Suprapubic skin (tissue), 4 donors: Measurements from ENCODE around the gene DDIT3. TPM values are rescaled to one million over a fixed set of nuclear protein-coding genes. Genes with fewer than 3 reads are reported as not detected.

Source experiments
- DNase-seq, 2 donors: peaks; one replicate each; pipeline ENCODE4 v3.0.0-alpha.2; 2019; ENCODE audit warnings: low spot score in 2 of 2
- H3K27ac ChIP-seq: fragments of 200-600 bp; sonication (generic); one replicate; pipeline ENCODE4 v1.5.1; 2019
- H3K27me3 ChIP-seq: fragments of 200-600 bp; sonication (generic); one replicate; pipeline ENCODE4 v1.5.1; 2019
- H3K36me3 ChIP-seq: fragments of 200-600 bp; sonication (generic); one replicate; pipeline ENCODE4 v1.5.1; 2019
- H3K4me1 ChIP-seq: fragments of 200-600 bp; sonication (generic); one replicate; pipeline ENCODE4 v1.5.1; 2019
- H3K4me3 ChIP-seq: fragments of 200-600 bp; sonication (generic); one replicate; pipeline ENCODE4 v1.5.1; 2019; ENCODE audit warnings: mild to moderate bottlenecking
- H3K9me3 ChIP-seq: fragments of 200-600 bp; sonication (generic); one replicate; pipeline ENCODE4 v1.5.1; 2019
- EP300 ChIP-seq: sonication (generic); formaldehyde crosslinking; IDR thresholded peaks from one replicate; pipeline ENCODE4 v1.6.1; 2017; ENCODE audit warnings: antibody characterized with exemption
- POLR2A ChIP-seq, 2 donors: fragments of 450-650 bp; IDR thresholded peaks; one replicate each; pipeline ENCODE4 v1.6.1; 2017; ENCODE audit warnings: antibody characterized with exemption in 2 of 2, mild to moderate bottlenecking in 2 of 2, moderate library complexity in 2 of 2
- POLR2AphosphoS5 ChIP-seq, 3 donors: sonication (generic); formaldehyde crosslinking; IDR thresholded peaks; one replicate each; pipeline ENCODE4 v1.6.1; 2017; ENCODE audit warnings: antibody characterized with exemption in 3 of 3
- WGBS: methylation state at CpG from one replicate; pipeline ENCODE4 v1.1.5; 2018; 5-methylcytosine and 5-hydroxymethylcytosine counted together
- total RNA-seq, 4 donors: library from RNA; depleted of rRNA; stranded (reverse); fragments of >200 nt; gene quantifications; one replicate each; pipeline ENCODE4 v1.1.0, GENCODE V29; 2016
- TF ChIP-seq, protein P1 (sequence below), 2 donors: fragments of 200-600 bp in 1 of 2; fragments of 450-650 bp in 1 of 2; sonication (generic) in 1 of 2; IDR thresholded peaks; one replicate each; pipeline ENCODE4 v1.5.1; 2016 to 2019; ENCODE audit warnings: antibody characterized with exemption in 2 of 2, mild to moderate bottlenecking in 1 of 2, moderate library complexity in 1 of 2

The DDIT3 gene
- total RNA-seq, 4 donors from 2014 or later: 8.1 to 33.6 (median 14.4) TPM

DNA sequence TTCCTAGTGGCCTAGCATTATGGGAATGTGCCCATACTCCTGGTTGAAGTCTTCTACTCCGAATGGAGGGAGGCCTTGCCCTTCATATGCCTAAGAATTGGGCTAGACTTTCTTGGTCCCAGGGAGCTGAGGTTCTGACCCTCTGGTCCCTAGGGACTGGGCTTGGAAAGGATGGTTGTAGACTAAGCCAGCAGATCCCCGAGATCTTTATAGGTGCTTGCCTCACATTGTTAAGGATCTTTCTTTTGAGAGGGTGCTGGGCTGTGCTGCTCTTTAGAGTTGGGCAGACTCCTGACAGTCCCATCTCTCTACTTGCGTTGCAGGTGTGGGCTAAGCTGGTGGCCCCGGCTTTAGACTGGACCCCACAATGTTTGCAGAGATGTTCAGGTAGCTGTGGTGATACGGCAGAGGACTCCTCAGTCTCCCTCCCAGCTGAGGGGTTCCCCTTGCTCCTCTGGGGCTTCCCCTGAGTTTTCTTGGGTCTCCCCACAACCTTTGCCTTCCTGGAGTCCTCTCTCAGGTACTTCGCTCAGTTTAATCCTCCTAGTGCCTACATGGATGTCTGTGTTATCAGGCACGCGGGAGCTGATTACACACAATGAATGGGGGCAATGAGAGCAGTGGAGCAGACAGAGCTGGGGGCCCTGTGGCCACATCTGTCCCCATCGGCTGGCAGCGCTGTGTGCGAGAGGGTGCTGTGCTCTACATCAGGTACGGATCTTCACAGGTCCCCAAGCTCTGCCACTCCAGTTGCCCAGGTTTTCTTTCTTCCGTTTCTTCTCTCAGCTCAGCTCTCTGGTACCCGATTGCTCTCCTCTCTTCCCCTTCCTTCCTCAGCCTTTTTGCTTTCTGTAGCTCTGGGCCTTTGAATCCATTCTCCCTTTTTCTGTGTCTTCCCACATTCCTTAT, 3.6 kb upstream of the DDIT3 start:
- H3K36me3 ChIP-seq: peaks cover 39% of the 10 kb centered on the region
- H3K4me3 ChIP-seq: peak overlapping the region; percentile 77
- H3K27me3 ChIP-seq: no peaks in the 10 kb centered on the region
- peaks cover 53% of the 10 kb centered on the region for H3K4me1 ChIP-seq
- WGBS: 70% methylated on average over 13 of the region's 14 CpGs
- DNase-seq: no peak
- TF ChIP-seq EP300: no peak
- TF ChIP-seq POLR2AphosphoS5 (IDR thresholded peaks at IDR 0.05): no peak
- TF ChIP-seq, protein P1, sequence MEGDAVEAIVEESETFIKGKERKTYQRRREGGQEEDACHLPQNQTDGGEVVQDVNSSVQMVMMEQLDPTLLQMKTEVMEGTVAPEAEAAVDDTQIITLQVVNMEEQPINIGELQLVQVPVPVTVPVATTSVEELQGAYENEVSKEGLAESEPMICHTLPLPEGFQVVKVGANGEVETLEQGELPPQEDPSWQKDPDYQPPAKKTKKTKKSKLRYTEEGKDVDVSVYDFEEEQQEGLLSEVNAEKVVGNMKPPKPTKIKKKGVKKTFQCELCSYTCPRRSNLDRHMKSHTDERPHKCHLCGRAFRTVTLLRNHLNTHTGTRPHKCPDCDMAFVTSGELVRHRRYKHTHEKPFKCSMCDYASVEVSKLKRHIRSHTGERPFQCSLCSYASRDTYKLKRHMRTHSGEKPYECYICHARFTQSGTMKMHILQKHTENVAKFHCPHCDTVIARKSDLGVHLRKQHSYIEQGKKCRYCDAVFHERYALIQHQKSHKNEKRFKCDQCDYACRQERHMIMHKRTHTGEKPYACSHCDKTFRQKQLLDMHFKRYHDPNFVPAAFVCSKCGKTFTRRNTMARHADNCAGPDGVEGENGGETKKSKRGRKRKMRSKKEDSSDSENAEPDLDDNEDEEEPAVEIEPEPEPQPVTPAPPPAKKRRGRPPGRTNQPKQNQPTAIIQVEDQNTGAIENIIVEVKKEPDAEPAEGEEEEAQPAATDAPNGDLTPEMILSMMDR (IDR thresholded peaks at IDR 0.05): no peak
- TF ChIP-seq POLR2A (IDR thresholded peaks at IDR 0.05): no peak
- no peaks in the 10 kb centered on the region for H3K9me3 ChIP-seq
- H3K27ac ChIP-seq: peak overlapping the region; percentile 96

DNA sequence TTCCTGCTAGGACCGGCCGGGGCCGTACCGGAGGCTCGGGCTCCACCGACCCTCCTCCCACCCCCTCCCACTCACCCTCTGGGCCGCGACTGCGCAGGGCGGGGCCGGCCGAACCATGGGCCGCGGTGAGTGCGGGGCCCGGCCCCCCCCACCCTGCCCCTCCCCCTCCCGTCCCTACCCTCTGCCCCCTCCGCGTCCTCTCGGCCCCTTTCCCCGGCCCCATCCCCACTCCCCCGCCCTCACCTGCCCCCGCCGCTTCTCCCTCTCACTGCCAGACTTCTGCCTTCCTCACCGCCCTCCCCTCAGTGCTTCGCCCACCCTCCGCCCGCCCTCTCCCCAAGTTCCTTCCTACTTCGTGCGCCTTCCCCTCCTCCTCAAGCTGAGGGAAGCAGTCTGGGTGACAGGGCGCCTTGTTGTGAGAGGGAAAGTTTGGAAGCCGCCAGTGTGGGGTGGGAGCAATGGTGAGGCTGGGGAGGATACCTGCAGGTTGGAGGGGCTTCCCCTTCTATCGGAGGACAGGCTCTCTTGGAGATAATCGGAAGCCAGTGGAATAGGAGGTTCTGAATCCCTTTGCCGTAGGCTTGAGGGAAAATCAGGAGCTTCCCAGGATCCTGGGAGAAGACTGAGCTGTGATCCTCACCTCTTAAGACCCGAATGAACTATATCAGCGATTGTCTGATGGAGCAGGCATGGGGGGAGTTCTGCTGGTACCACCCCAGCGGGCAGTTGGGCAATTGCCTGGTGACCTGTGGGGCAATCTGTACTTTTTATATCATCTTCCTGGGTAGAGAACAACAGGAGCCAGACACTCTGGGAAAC, 2.8 kb upstream of the DDIT3 start:
- Histone ChIP-seq H3K4me3 (peak overlapping the region; percentile 77), H3K27ac (peak overlapping the region; percentile 96), H3K36me3 (peaks cover 30% of the 10 kb centered on the region), H3K9me3 (no peaks in the 10 kb centered on the region), H3K27me3 (no peaks in the 10 kb centered on the region), H3K4me1 (peaks cover 62% of the 10 kb centered on the region)
- TF ChIP-seq POLR2AphosphoS5 (IDR thresholded peaks at IDR 0.05): no peak
- 0% methylated on average over 17 of the region's 38 CpGs for WGBS
- DNase-seq: peak; percentile 85 to 86

DNA sequence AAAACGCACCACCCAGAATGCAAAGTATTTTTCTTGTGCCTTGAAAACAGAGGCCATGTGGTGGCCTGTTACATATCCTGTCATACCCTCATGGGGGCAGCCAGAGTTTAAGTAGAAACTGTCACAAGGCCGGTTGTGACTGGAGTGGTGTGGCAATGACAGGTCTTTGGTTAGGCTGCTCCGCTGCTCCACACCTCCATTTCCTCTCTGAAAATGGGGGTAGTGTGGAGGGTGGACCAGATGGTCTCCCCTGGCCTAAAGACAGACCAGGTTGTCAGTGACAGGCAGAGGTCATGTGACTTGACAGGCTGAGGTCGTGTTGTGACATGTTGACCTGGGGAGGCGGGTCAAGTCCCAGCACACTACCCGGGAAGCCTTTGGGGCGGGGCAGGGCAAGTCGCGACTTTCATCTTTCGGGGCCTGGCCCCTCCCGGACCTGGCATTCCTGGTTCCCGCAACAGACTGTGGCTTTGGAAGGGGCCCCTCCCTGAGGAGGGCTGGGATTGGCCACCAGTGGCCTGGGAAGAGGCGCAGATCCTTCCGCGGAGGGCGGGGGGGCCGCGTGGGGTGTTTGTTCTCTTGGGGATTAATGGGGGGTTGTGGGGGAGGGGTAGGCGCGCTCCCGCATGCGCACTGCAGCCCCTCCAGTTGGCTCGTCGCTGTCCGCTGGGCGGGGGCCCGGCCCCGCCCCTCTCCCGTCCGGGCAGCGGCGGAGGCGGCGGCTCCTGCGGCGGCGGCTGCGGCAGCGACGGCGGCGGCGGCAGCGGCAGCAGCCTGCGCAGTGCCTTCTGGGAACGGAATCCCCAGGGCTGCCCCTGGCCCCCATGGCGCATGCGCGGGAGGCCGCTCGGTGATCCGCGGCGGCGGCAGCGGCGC, 1.9 kb upstream of the DDIT3 start, which contains the start of gene MBD6:
TSS of gene MBD6 (plus strand) at position 814 of the 876 bp plus-strand sequence. CDS start 1,480 bp downstream, outside the sequence.
- WGBS: 2% methylated on average over 13 of the region's 57 CpGs
- H3K27ac ChIP-seq: peak within 1 kb of the TSS; percentile 96
- no peaks in the 10 kb centered on the region for H3K27me3 ChIP-seq

DNA sequence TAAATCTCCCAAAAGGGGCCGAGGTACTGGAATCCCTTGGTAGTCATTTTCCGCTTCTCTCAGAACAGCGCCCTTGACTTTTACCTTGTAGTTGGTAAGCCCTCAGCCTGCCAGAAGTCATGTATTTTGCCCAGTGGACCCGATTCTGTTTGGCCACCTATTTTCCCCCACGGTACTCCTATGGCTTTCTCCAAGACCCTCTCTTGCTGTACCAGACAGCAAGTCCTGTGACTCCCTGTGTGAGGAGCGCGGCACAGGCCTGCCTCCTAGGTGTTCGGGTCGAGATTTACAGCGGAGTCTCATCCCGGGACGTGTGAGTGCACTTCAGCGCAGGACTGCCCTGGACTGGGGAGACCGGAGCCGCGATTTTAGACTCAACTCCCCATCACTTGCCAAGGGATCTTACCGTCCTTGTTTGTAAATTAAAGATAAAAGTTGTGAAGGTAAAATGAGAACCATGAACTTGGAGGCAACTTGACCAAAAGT, 1.3 kb upstream of the DDIT3 start:
- no peaks in the 10 kb centered on the region for H3K9me3 ChIP-seq
- H3K36me3 ChIP-seq: peaks cover 24% of the 10 kb centered on the region
- DNase-seq: peak in 1 of 2 donors; percentile 80
- H3K4me1 ChIP-seq: peaks cover 75% of the 10 kb centered on the region
- peak overlapping the region; percentile 96 for H3K27ac ChIP-seq
- WGBS: 47% methylated on average over 16 of the region's 17 CpGs
- TF ChIP-seq POLR2A (IDR thresholded peaks at IDR 0.05): no peak
- H3K4me3 ChIP-seq: peak overlapping the region; percentile 77
- no peaks in the 10 kb centered on the region for H3K27me3 ChIP-seq

More for the DNA sequence above, 1.9 kb upstream of the DDIT3 start, which contains the start of gene MBD6:
- no peaks in the 10 kb centered on the region for H3K9me3 ChIP-seq
- H3K4me3 ChIP-seq: peak within 1 kb of the TSS; percentile 77
- peaks cover 70% of the 10 kb centered on the region for H3K4me1 ChIP-seq
- no peak for TF ChIP-seq EP300
- peak; percentile 13 to 54 for TF ChIP-seq POLR2A (IDR thresholded peaks at IDR 0.05)
- peak in 2 of 3 donors; percentile 30 to 85 for TF ChIP-seq POLR2AphosphoS5 (IDR thresholded peaks at IDR 0.05)
- DNase-seq: peak; percentile 95 to 97
- H3K36me3 ChIP-seq: peaks cover 24% of the 10 kb centered on the region

DNA sequence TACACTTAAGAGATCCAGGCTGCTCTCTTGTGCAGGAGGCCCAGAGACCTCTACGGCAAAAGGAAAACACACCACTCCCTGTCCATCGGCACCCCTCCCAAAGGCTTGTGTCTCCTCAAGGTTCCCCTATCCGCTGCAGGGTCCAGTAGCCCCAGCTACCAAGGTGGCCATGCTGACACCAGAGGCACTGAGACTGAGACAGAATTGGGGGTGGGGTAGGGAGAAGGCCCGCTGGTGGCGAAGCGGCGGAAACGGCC, 590 bp downstream of the DDIT3 start:
- H3K9me3 ChIP-seq: no peaks in the 10 kb centered on the region
- H3K27ac ChIP-seq: peak overlapping the region; percentile 96
- peak overlapping the region; percentile 77 for H3K4me3 ChIP-seq
- TF ChIP-seq EP300 (no peak), POLR2AphosphoS5 (IDR thresholded peaks at IDR 0.05) (no peak), POLR2A (IDR thresholded peaks at IDR 0.05) (no peak)
- TF ChIP-seq, protein P1 (IDR thresholded peaks at IDR 0.05): no peak
- no peaks in the 10 kb centered on the region for H3K27me3 ChIP-seq
- DNase-seq: peak; percentile 82 to 85
- H3K4me1 ChIP-seq: peaks cover 63% of the 10 kb centered on the region
- H3K36me3 ChIP-seq: peaks cover 27% of the 10 kb centered on the region
- WGBS: 0% methylated on average over 5 of the region's 8 CpGs
